ENCODE data around the gene MMEL1. TPM values are rescaled to one million over a fixed set of nuclear protein-coding genes. Genes with fewer than 3 reads are reported as not detected.
A peak's percentile ranks its signal among the peaks of the same experiment; 100 is the strongest.

MMEL1 gene
- total RNA-seq, 1 donor from 2014 or later: 2.0 TPM

DNA sequence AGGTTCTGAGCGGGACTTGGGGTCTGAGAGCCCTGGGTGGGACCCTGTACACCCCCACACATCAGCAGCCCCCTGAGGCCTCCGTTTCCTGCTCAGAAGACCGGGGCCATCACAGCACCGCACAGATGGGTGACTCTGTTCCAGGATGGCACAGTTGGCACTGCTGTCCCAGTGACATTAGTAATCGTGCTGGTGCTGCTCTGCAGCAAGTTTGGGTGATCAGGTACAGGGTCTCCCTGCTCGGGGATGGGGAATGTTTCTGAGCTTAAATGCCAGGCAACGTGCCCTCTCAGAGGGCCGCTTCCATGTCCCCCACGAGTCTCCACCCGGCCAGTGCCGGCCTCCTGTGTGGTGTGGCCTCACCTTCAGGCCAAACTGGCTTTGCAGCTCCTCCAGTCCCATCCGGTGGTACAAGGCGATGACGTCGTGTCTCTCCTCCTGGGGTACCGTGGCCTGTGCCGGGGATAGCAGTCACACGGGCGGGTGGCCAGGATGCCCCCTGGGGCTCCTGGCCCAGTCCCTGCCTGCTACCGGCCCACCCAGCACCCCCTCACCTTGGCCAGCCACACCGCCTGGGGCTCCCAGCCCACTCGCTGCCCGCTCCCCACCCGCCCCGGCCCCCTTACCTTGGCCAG is 29.2 kb downstream of the MMEL1 start:
- DNase-seq: no peak

- DNase-seq: no peak
Measured at GRCh38 chr1:2602866-2603520, 29.8 kb downstream of the MMEL1 start.

DNA sequence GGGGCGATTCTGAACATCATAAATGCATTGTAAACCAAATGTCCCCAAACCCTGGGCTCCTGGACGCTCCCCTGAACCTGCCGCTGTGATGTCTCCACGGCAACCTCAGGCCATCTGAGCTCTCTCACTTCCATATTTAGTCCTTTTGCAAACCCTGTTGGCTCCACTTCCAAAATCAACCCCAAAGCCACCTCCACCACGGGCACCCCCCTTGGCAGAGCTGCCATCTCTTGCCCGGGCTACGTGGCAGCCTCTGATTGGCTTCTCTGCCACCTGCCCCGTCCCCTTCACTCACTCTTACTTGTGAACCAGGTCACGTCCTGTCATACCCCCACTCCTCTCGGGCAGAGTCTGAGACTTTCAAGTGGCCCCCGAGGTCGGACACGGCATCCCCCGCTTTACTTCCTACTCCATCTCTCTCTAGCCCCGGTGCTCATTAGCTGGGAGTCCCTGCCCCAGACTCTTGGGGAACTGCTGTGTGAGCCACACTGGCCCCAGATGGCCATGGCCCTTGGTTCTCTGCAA is 30.4 kb downstream of the MMEL1 start:
- DNase-seq: no peak

DNA sequence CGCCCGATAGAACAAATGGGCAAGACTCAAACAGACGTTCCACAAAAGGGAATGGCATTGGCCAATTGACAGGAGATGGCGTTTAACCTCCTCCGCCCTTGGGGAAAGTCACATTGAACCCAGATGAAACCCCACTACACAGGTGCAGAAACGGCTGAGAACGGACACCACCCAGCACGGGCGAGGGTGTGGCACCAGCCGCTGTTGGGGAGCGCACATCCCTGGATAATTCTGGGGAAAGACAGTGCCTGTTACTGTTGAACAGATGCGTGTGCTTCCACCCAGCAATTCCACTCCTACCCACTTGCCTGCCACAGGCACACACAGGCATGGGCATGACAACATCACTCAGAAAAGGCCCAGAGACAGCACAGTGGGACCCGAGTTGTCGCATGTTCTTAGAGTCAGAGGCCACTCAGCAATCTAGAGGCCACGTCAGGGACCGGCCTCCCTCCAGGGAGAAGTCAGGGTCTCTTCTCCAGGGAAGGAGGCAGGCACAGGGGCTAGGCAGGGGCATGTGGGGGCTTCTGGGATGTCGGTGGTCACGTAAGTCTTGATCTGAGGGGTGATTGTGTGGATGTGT is 31.0 kb downstream of the MMEL1 start:
- no peak for DNase-seq

- DNase-seq: no peak
Measured at GRCh38 chr1:2598329-2598931, 34.4 kb downstream of the MMEL1 start.

DNA sequence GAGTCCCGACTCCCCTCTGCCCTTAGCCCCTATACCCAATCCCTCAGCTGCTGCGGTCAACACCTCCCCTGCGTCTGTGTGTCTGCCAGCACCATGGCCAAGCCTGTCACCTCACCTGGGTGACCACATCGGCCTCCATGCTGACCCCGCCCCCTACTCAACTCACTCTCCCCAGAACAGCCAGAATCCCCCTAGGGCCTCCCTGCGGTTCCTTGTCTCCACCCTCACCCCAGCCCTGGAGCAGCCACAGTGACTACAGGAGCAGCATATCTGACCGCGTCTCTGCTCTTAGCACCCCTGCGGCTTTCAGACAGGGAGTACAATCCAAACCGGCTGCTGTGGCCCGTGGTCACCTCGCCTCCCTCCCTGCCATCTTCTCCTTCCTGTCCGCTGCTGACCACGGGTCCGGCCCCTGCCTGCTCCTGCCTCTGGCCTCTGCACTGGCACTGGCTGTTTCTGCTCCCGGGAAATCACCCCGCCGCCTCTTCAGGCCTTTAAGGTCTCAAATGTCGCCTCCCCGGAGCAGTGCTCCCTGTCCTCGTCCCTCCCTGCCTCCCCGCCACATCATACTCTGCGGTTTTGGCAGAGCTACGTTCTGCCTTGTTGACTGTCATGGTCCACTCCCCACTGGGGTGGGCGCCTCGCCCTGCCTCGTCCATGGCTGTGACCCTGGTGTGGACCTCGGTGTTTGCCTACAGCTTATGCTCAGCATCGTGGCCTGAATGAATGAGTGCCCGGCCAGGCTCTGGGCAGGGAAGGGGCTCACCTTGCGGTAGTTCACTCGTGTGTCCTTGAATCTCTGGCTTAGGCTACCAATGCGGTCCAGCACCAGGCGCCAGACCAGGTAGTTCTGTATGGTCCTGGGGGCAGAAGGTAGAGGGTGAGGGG is 35.1 kb downstream of the MMEL1 start:
- no peak for DNase-seq

DNA sequence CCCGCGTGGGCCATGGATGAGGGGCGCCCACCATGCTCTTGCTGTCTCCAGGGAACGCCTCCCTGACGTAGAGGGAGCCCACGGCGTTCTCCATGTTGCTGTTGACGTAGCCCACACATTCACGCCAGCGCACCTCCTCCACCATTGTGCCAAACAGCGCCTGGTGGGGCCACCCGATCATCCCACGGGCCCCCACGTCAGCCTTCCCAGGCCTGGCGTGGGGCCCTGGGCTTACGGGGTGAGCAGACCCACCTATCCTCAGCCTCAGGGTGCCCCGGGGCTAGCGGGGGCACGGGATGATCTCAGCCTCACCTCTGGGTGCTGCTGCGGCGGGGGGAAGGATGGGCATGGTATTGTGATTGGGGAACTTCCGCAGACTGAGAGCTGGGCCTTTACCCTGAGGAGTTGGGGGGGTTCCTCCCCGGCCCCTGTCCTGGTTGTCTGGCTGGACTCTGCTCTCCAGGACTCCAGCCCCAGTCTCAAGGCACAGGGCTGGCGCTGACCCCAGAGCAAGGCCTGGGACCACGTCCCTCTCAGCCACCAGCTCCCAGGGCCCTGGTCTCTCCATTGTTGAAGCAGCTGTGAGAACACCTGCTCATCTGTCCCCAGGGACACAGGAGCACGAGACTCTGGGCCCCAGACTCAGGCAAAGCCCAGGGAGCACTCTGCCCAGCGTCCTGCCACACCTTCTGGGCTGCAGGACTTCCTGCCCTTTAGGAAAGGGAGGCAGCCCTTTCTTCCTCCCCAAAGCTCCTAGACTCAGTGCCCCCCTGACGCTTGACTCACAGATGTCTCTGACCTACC is 36.1 kb downstream of the MMEL1 start:
- DNase-seq: no peak

GRCh38 chr1:2595812-2596529 is 36.8 kb downstream of the MMEL1 start:
- DNase-seq: no peak

DNA sequence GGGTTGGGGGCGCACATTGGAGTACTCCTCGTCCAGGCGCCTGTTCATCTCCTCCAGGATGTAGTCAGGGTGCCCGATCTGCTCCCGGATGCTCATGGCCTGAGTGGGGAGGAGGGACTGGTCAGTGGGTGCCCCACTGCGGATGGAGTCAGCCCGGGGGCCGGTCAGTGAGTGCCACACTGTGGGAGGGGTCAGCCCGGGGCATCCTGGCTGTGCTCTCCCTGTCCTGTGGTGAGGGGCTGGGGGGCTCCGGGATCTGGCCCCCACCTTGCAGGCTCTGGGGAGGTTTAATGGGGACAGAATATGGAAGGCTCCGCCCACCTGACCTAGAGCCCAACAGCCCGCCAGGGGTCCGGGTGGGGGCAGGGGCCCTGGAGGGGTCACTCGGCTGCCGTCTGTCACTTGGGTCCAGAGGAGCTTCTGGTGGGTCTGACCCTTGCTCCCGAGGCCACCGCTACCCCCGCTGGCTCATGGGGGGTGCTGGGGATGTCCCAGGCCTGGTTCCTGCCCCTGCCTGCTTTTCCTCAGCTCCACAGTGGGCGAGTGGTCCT is 37.5 kb downstream of the MMEL1 start:
- DNase-seq: no peak

- no peak for DNase-seq
Measured at GRCh38 chr1:2594641-2595131, 38.1 kb downstream of the MMEL1 start.

DNA sequence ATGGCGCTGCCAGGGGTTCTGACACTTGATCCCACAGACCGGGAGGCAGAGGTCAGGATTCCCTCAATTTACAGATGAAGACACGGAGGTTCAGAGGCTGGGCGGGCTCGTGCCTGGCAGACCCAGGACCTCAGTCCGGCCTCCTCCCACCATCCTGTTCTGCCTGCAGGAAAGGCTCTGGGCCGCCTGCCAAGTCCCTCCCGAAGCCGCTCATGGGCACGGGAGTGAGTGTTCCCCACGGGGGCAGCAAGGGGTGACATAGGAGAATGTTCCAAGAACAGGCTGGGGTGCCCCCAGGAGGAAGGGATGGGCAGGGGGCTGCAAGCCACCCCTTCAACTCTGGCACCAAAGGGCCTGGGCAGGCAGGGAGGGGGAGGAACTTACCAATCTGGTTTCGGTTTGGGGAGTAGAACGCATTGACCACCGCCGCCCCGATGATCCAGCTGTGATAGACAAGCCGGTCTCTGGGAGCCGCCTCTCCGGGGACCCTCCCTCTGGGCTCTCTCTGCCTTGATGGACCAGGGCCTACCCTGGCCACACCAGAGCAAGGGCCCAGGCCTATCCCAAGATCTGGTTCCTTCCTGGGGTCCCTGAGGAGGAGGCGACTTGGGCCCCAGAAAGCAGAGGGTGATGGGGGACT is 38.7 kb downstream of the MMEL1 start:
- peak; percentile 69 for DNase-seq

DNA sequence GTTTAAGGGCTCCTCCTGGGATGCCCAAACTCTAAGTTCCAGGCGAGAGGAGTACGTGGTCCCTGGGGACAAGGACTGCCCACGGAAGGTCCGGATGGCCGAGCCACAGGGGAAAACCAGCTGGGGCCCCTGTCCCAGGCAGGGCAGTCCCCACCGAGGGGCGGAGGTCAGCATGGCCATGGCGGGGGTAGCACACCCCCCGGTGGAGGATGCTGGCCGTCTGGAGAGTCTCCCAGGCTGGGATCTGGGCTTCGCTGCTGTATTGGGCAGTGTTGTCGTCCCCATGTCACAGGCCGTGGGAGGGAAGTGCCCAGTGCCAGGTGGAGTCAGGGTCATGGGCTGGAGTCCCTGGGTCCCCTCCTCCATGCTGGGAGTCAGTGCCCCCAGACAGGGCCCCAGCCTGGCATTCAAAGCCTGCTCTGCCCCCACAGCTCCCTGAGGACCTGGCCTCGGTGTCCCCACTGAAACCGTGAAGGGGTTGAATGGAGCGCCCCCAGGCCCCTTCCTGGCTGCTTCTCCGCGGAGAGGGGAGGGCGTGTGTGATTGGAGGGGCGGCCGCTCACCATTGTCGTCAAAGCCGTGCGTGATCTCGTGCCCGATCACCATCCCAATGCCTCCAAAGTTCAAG is 39.5 kb downstream of the MMEL1 start:
- DNase-seq: no peak

GRCh38 chr1:2592672-2593071 is 40.1 kb downstream of the MMEL1 start:
- DNase-seq: no peak

DNA sequence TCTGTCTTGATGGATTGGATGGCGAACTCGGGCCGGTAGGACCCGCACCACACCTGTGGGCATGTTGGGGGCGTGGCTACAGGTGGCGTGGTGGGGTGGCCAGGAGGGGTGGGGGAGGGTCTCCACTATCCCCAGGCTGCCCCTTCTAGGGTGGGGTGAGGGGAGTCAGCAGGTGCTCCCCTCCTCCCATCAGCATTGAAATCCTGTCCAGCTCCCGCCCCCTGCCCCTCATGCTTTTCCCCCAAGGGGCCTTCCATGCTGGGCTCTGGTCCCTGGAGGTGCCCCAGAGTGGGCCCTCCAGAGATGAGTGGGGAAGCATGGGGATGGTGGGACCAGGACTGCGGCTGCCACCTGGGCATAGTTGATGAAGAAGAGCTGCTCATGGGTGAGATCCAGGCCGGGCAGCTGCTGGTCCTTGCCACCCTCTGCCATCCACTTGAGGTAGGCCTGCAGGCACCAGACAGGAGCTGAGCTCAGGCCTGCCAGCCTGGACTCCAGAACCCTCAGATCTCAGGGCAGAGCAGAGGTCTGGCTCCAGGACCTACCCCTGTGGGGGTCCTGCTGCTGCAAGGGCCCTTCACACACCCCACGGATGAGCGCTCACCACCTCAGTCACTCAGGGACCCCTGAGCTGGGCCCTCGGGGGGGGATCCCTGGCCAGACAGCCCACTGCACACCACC is 41.1 kb downstream of the MMEL1 start:
- no peak for DNase-seq

DNA sequence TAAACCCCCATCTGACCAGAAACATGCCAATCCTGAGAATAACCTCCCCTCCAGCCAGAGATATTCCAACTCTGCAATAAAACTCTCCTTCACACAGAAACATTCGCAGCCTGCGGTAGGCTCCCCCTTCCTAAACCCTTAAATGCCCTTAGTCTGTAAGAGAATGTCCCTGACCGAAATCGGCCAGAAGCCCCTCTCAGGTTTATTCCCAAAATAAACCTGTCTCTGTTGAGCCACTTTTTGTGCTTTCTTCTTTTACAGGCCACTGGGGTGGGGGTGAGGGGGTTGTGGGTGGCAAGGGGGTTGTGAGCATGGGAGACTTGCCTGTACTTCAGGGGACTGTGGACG is 41.6 kb downstream of the MMEL1 start:
- DNase-seq: no peak

- DNase-seq: no peak
Measured at GRCh38 chr1:2590233-2591141, 42.3 kb downstream of the MMEL1 start.

- no peak for DNase-seq
Measured at GRCh38 chr1:2589431-2590232, 43.2 kb downstream of the MMEL1 start.

Data from dermis blood vessel endothelial cell (primary cell).